TTC549 (cell line): ENCODE results near the gene KCNJ4.
"Not testable (repeated sequence)": the region's sequence is repeated elsewhere in the genome, so short reads cannot be mapped to it uniquely, and the experiment has no call there.

ENCODE experiments used
- FAIRE-seq: peaks from 2 replicates; lab custom pipeline; 2012; peaks lifted over from hg19 to GRCh38; lab: Jason Lieb, UNC

KCNJ4 gene

GRCh38 chr22:38470179-38470578 lies 15.2 kb upstream of the KCNJ4 start:
- not testable (repeated sequence) for FAIRE-seq

GRCh38 chr22:38469306-38469781 lies 14.3 kb upstream of the KCNJ4 start:
- FAIRE-seq = no peak

GRCh38 chr22:38468443-38469305 lies 13.7 kb upstream of the KCNJ4 start:
- no peak for FAIRE-seq

GRCh38 chr22:38467904-38468442 lies 13.0 kb upstream of the KCNJ4 start, which contains the start of gene KDELR3:
KDELR3 (plus strand) TSS chr22:38468096; CDS start chr22:38468234, 138 bp downstream.
- no peak for FAIRE-seq

GRCh38 chr22:38467438-38467903 lies 12.5 kb upstream of the KCNJ4 start:
- FAIRE-seq = no peak

- no peak for FAIRE-seq
These were observed 10.9 kb upstream of the KCNJ4 start for GRCh38 chr22:38465673-38466490.

GRCh38 chr22:38464992-38465672 lies 10.1 kb upstream of the KCNJ4 start:
- no peak for FAIRE-seq

GRCh38 chr22:38462960-38463784 lies 8.2 kb upstream of the KCNJ4 start:
- FAIRE-seq = no peak

- FAIRE-seq = peak; percentile 13
These were observed 6.5 kb upstream of the KCNJ4 start for GRCh38 chr22:38461414-38462081.

GRCh38 chr22:38461057-38461413 lies 6.0 kb upstream of the KCNJ4 start:
- no peak for FAIRE-seq

- FAIRE-seq = no peak
These were observed 5.4 kb upstream of the KCNJ4 start for GRCh38 chr22:38460426-38460840.

- no peak for FAIRE-seq
These were observed 2.1 kb upstream of the KCNJ4 start for GRCh38 chr22:38456841-38457699.

- no peak for FAIRE-seq
These were observed 1.4 kb upstream of the KCNJ4 start for GRCh38 chr22:38456272-38456835.

GRCh38 chr22:38455530-38456271 lies 702 bp upstream of the KCNJ4 start:
- no peak for FAIRE-seq

GRCh38 chr22:38454353-38455075 lies 485 bp downstream of the KCNJ4 start:
- no peak for FAIRE-seq

GRCh38 chr22:38453996-38454352 lies 1.0 kb downstream of the KCNJ4 start:
- no peak for FAIRE-seq

- no peak for FAIRE-seq
These were observed 1.8 kb downstream of the KCNJ4 start for GRCh38 chr22:38453066-38453672.
